K562 (cell line): ENCODE results near the gene PRAMEF1. TPM values are rescaled to one million over a fixed set of nuclear protein-coding genes. Genes with fewer than 3 reads are reported as not detected.

Source experiments
- ADNP ChIP-seq: fragments of 200-800 bp; sonication (Bioruptor generic); IDR thresholded peaks from 2 replicates; pipeline ENCODE4 v1.6.1; 2016; ENCODE audit warnings: missing genetic modification characterization, missing compliant biosample characterization
- CREB3 ChIP-seq: fragments of 450-650 bp; conservative IDR thresholded peaks from 2 replicates; pipeline ENCODE4 v1.6.1; 2016; ENCODE audit warnings: missing genetic modification characterization, low read depth, mild to moderate bottlenecking, missing compliant biosample characterization, moderate library complexity
- EZH2 ChIP-seq: IDR thresholded peaks from 2 replicates; pipeline ENCODE4 v1.6.1; 2012; ENCODE audit warnings: low read depth, mild to moderate bottlenecking, inconsistent platforms, low read length, borderline replicate concordance
- FIP1L1 ChIP-seq: fragments of 200-400 bp; formaldehyde crosslinking; IDR thresholded peaks from 2 replicates; pipeline ENCODE4 v1.6.1; 2018; ENCODE audit warnings: mild to moderate bottlenecking, low read depth, low read length; ENCODE audit not compliant: poor library complexity, severe bottlenecking
- REST ChIP-seq, 2 experiments: fragments of 450-650 bp; formaldehyde crosslinking in 1 of 2; IDR thresholded peaks; 2 replicates each; pipeline versions ENCODE4 v1.4.0 to v1.6.1; 2014 to 2020; ENCODE audit warnings: mild to moderate bottlenecking in 2 of 2, borderline replicate concordance in 1 of 2, low read depth in 1 of 2
- TCFL5 ChIP-seq: fragments of 250-450 bp; sonication (Bioruptor Pico); conservative IDR thresholded peaks from 2 replicates; pipeline ENCODE4 v1.6.1; 2021; ENCODE audit warnings: mild to moderate bottlenecking, moderate library complexity, matching md5 sums
- TOE1 ChIP-seq, 2 experiments: fragments of 450-650 bp in 1 of 2; sonication (generic) in 1 of 2; formaldehyde crosslinking in 1 of 2; IDR thresholded peaks; 2 replicates each; pipeline versions ENCODE4 v1.7.1 to v1.8.0; 2016 to 2022; ENCODE audit warnings: borderline replicate concordance in 2 of 2, mild to moderate bottlenecking in 2 of 2, antibody characterized with exemption in 1 of 2, inconsistent platforms in 1 of 2, low read depth in 1 of 2, missing genetic modification reagents in 1 of 2, moderate library complexity in 1 of 2
- ZC3H11A ChIP-seq: IDR thresholded peaks from 2 replicates; pipeline ENCODE4 v1.6.1; 2012; ENCODE audit warnings: low read depth, low read length, improper control_type of control experiment
- ZFP36 ChIP-seq: fragments of 150-350 bp; IDR thresholded peaks from 2 replicates; pipeline ENCODE4 v1.6.1; 2018; ENCODE audit warnings: low read length, low read depth; ENCODE audit not compliant: partially characterized antibody
- ZNF134 ChIP-seq: fragments of 250-450 bp; sonication (Bioruptor Pico); conservative IDR thresholded peaks from 2 replicates; pipeline ENCODE4 v1.4.0; 2020
- ZNF3 ChIP-seq: fragments of 250-450 bp; sonication (Bioruptor Pico); IDR thresholded peaks from 2 replicates; pipeline ENCODE4 v1.5.0; 2021; ENCODE audit warnings: mild to moderate bottlenecking, moderate library complexity
- polyA plus RNA-seq, 8 experiments: library from polyadenylated mRNA; depleted of rRNA in 4 of 8; stranded (reverse) in 5 of 8; unstranded in 3 of 8; fragments of >200 nt; fragmentation: Nextera tagmentation in 2 of 8; fragmentation: Illumina TruSeq in 1 of 8; extraction: Ambion mirVana in 2 of 8; extraction: Trizol in 1 of 8; gene quantifications; 2 replicates each; pipeline versions ENCODE4 v1.2.1 to v1.2.3, GENCODE V29; 2011 to 2014; ENCODE audit warnings: inconsistent platforms in 1 of 8, missing spikeins in 1 of 8
- total RNA-seq, 7 experiments: library from RNA; depleted of rRNA in 6 of 7; stranded (reverse); fragments of >200 nt in 6 of 7; fragmentation: Illumina TruSeq in 2 of 7; extraction: Trizol in 2 of 7; gene quantifications; 2 replicates each; pipeline versions ENCODE4 v1.2.1 to v1.2.3, GENCODE V29; 2011 to 2021; ENCODE audit warnings: low replicate concordance in 1 of 7
- TF ChIP-seq, protein P1 (sequence below), 2 experiments: IDR thresholded peaks; 2 replicates each; pipeline ENCODE4 v1.6.1; 2012; ENCODE audit warnings: improper control_type of control experiment in 2 of 2, low read depth in 2 of 2, low read length in 2 of 2, borderline replicate concordance in 1 of 2

Gene PRAMEF1
- total and polyA plus RNA-seq, 9 of the 15 experiments (the other 6 are each of a cell fraction or from before 2014, with no cell fraction given) = not detected

DNA sequence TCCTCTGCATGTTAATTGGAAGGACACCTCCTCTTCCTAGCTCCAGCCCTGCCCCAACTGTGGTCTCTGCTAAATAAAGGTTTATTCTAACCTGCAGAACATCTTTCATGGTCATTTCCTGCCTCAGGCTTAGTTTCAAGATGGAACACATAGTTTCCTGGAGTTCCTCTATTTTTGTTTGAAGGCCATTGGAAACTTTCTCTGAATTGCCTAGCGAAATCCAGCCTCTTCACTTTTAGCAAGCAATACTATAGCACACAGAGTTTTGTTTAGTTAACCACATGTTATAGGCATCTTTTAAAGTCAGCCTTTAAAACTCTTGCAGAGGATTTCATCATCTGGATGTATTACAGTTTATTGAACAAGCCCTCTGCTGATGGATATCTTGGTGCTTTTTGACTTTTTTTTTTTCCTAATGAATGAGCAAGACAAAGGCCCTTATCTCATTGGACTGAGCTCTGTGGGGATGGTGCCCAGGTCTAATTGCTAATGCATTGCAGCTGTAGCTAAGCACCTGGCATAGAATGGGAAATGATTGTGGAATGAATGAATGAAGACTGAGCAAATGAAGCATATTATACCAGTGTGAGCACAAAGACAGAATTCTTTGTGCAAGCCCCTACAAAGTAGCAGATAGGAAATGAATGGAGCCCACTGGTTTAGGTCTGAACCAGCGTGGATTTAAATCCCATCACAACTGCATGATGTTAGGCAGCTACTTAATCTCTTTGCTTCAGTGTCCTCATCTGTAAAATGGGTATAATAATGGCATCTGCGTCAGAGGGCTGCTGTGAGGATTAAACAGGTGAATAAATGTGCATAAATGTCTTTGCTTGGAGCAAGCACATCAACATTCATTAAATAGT lies 45.8 kb upstream of the PRAMEF1 start (continued):
- TF ChIP-seq REST (IDR thresholded peaks at IDR 0.05; ENCODE audit: borderline replicate concordance) (no peak), REST (CRISPR knock-in tag; IDR thresholded peaks at IDR 0.05; ENCODE audit: low read depth) (no peak), TCFL5 (CRISPR knock-in tag) (no peak), ZFP36 (no peak), EZH2 (no peak), ZNF134 (CRISPR knock-in tag) (no peak; the same call in 1 of the 2 replicates), ZC3H11A (no peak), CREB3 (tag) (no peak), FIP1L1 (no peak), ADNP (tag) (peak; percentile 96), ZNF3 (no peak), TOE1 (IDR thresholded peaks at IDR 0.05; ENCODE audit: borderline replicate concordance) (no peak), TOE1 (CRISPR knock-in tag; IDR thresholded peaks at IDR 0.05; ENCODE audit: borderline replicate concordance, low read depth) (no peak)
- TF ChIP-seq, protein P1, sequence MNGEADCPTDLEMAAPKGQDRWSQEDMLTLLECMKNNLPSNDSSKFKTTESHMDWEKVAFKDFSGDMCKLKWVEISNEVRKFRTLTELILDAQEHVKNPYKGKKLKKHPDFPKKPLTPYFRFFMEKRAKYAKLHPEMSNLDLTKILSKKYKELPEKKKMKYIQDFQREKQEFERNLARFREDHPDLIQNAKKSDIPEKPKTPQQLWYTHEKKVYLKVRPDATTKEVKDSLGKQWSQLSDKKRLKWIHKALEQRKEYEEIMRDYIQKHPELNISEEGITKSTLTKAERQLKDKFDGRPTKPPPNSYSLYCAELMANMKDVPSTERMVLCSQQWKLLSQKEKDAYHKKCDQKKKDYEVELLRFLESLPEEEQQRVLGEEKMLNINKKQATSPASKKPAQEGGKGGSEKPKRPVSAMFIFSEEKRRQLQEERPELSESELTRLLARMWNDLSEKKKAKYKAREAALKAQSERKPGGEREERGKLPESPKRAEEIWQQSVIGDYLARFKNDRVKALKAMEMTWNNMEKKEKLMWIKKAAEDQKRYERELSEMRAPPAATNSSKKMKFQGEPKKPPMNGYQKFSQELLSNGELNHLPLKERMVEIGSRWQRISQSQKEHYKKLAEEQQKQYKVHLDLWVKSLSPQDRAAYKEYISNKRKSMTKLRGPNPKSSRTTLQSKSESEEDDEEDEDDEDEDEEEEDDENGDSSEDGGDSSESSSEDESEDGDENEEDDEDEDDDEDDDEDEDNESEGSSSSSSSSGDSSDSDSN (IDR thresholded peaks at IDR 0.05; ENCODE audit: borderline replicate concordance in 1 of 2, low read depth in 2 of 2, low read length in 2 of 2) = no peak
